Measurements from ENCODE around the gene FOXL3.

The FOXL3 gene

DNA sequence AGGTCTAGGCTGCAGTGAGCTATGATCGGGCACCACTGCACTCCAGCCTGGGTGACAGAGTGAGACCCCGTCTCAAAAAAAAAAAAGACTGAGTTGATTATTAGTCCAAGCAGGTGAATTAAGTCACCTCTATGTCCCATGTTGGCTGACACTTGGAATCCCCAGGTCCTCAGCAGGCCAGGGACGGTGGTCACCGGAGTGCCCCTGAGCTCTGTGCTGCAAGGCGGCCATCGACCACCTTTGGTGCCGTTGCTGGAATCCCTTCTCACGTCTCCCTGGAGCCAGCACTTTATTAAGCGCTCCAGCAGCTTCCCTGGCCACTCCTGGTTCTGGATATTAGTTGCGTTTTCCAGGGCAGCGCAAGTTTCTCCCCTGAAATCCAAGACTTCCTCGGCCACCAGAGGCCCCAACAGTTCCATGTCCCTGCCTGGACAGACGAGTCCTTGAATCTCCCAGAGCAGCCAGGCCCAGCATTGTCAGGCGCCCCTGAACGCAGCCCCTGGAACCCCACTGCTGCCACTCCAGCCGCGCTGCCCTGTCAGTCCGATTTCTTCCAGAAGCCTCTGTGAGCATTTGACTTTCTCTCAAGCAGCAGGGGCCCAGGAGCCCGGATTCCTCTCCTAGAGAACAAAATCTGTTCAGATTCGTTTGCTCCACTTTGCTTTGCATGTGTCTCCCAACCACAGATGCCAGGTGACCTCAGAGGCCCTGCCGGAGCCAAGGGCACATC lies 38.4 kb upstream of the FOXL3 start:
- TF ChIP-seq TCF12 (IDR thresholded peaks at IDR 0.05; ENCODE audit: low read depth) (no peak), CREB1 (IDR thresholded peaks at IDR 0.05; ENCODE audit: low read depth) (no peak), YY1 (IDR thresholded peaks at IDR 0.05; ENCODE audit: low read depth) (no peak), EGR1 (IDR thresholded peaks at IDR 0.05) (no peak), ZBTB7A (IDR thresholded peaks at IDR 0.05; ENCODE audit: low read depth) (no peak), EP300 (IDR thresholded peaks at IDR 0.05; ENCODE audit: borderline replicate concordance) (no peak), RAD21 (IDR thresholded peaks at IDR 0.05; ENCODE audit: low read depth) (no peak)

DNA sequence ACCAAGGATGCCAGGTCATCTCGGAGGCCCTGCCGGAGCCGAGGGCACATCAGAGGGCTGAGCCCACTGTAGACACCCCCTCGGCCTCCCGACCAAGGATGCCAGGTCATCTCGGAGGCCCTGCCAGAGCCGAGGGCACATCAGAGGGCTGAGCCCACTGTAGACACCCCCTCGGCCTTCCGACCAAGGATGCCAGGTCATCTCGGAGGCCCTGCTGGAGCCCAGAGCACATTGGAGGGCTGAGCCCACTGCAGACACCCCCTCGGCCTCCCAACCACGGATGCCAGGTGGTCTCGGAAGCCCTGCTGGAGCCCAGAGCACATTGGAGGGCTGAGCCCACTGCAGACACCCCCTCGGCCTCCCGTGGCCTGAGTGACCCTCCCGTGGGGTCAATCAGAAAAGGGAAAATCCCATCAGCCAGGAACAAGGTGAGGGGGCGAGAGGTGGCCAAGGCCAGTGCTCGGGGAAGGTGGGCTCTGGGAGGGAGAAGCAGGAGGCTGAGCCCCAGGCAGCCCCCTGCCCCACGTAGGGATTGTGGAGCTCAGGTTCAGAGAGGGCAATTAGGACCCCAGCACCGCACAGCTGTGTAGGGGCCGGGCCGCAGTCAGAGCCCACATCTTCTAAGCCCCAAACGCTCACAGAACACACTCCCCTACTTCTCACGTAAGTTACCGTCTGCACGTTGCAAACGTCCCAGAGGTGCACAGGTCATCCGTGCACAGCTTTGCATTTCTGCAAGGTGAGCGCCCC lies 37.6 kb upstream of the FOXL3 start:
- TF ChIP-seq FOXM1 (IDR thresholded peaks at IDR 0.05; ENCODE audit: borderline replicate concordance, low read depth) (no peak), EGR1 (IDR thresholded peaks at IDR 0.05) (no peak), TAF1 (IDR thresholded peaks at IDR 0.05; ENCODE audit: low read depth) (no peak)

DNA sequence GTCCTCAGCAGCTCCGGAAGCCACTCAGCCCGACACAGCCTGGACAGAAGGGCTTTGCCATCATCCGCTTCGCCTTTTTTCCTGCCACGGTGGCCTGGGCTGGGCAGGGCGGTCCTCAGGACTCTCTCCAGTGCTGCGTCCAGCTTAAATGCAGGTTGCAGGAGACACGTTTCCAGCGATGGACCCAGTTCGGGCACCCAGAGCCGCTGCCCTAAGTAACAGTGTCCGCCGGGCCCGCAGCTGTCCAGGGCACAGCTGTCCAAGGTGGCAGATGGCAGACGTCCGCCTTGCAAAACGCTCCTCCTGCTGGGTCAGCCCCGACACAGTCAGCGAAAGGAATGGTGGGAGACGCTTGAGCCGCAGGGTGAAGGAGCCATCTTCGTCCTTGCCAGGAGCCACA lies 37.0 kb upstream of the FOXL3 start:
- TF ChIP-seq, protein P1, sequence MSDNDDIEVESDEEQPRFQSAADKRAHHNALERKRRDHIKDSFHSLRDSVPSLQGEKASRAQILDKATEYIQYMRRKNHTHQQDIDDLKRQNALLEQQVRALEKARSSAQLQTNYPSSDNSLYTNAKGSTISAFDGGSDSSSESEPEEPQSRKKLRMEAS (IDR thresholded peaks at IDR 0.05): no peak
- TF ChIP-seq EP300 (IDR thresholded peaks at IDR 0.05; ENCODE audit: borderline replicate concordance) (no peak), EGR1 (IDR thresholded peaks at IDR 0.05) (no peak), TEAD4 (IDR thresholded peaks at IDR 0.05) (no peak), TAF1 (IDR thresholded peaks at IDR 0.05; ENCODE audit: low read depth) (no peak), FOXM1 (IDR thresholded peaks at IDR 0.05; ENCODE audit: borderline replicate concordance, low read depth) (no peak), NFIC (IDR thresholded peaks at IDR 0.05) (no peak), CEBPB (IDR thresholded peaks at IDR 0.05) (no peak), ZBTB7A (IDR thresholded peaks at IDR 0.05; ENCODE audit: low read depth) (no peak), CREB1 (IDR thresholded peaks at IDR 0.05; ENCODE audit: low read depth) (no peak), TCF12 (IDR thresholded peaks at IDR 0.05; ENCODE audit: low read depth) (no peak), YY1 (IDR thresholded peaks at IDR 0.05; ENCODE audit: low read depth) (no peak), RAD21 (IDR thresholded peaks at IDR 0.05; ENCODE audit: low read depth) (no peak)
- TF ChIP-seq, protein P2, sequence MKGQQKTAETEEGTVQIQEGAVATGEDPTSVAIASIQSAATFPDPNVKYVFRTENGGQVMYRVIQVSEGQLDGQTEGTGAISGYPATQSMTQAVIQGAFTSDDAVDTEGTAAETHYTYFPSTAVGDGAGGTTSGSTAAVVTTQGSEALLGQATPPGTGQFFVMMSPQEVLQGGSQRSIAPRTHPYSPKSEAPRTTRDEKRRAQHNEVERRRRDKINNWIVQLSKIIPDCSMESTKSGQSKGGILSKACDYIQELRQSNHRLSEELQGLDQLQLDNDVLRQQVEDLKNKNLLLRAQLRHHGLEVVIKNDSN (IDR thresholded peaks at IDR 0.05): no peak
- TF ChIP-seq, protein P3, sequence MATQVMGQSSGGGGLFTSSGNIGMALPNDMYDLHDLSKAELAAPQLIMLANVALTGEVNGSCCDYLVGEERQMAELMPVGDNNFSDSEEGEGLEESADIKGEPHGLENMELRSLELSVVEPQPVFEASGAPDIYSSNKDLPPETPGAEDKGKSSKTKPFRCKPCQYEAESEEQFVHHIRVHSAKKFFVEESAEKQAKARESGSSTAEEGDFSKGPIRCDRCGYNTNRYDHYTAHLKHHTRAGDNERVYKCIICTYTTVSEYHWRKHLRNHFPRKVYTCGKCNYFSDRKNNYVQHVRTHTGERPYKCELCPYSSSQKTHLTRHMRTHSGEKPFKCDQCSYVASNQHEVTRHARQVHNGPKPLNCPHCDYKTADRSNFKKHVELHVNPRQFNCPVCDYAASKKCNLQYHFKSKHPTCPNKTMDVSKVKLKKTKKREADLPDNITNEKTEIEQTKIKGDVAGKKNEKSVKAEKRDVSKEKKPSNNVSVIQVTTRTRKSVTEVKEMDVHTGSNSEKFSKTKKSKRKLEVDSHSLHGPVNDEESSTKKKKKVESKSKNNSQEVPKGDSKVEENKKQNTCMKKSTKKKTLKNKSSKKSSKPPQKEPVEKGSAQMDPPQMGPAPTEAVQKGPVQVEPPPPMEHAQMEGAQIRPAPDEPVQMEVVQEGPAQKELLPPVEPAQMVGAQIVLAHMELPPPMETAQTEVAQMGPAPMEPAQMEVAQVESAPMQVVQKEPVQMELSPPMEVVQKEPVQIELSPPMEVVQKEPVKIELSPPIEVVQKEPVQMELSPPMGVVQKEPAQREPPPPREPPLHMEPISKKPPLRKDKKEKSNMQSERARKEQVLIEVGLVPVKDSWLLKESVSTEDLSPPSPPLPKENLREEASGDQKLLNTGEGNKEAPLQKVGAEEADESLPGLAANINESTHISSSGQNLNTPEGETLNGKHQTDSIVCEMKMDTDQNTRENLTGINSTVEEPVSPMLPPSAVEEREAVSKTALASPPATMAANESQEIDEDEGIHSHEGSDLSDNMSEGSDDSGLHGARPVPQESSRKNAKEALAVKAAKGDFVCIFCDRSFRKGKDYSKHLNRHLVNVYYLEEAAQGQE (IDR thresholded peaks at IDR 0.05; ENCODE audit: low read depth): no peak

DNA sequence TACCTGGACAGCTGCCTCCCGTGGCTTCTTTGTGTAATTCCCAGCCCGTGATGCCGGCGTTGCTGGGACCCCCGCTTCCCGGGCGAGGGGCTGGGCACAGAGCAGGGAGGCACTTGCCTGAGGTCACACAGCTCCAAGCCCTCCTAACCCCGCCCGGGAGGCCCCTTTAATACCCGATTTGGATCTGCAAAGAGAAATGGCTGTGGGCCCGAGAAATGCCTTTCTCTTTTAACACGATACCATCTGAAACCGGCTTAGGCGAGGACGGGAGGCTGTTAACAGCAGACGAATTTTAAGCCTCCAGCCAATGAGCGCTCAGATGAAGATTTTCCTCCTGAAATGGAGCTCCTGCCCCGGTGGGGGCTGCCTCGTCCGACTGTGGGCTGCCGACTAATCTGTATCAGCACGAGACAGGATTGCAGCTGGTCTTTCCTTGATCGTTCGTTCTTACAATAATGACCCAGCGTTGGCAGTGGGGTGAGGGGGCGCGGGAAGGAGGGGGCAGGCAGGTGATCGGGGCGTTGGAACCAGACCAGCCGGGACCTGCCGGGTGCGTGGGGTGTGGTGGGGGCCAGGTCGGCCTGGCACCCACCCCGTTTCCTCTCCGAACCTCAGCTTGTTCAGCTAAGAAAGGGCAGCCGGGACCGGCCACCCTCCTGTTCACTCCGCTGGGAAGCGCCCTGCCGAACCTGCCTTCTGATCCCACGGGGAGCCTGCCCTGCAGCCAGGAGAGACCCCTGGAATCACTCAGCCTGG lies 36.2 kb upstream of the FOXL3 start:
- TF ChIP-seq RAD21 (IDR thresholded peaks at IDR 0.05; ENCODE audit: low read depth): no peak
- TF ChIP-seq EP300 (IDR thresholded peaks at IDR 0.05; ENCODE audit: borderline replicate concordance): no peak
- TF ChIP-seq EGR1 (IDR thresholded peaks at IDR 0.05): no peak
- TF ChIP-seq NFIC (IDR thresholded peaks at IDR 0.05): no peak
- TF ChIP-seq, protein P3 (IDR thresholded peaks at IDR 0.05; ENCODE audit: low read depth): no peak
- TF ChIP-seq TCF12 (IDR thresholded peaks at IDR 0.05; ENCODE audit: low read depth): no peak
- no peak for TF ChIP-seq FOXM1 (IDR thresholded peaks at IDR 0.05; ENCODE audit: borderline replicate concordance, low read depth)
- TF ChIP-seq, protein P2 (IDR thresholded peaks at IDR 0.05): no peak
- no peak for TF ChIP-seq CEBPB (IDR thresholded peaks at IDR 0.05)
- TF ChIP-seq YY1 (IDR thresholded peaks at IDR 0.05; ENCODE audit: low read depth): no peak
- TF ChIP-seq TAF1 (IDR thresholded peaks at IDR 0.05; ENCODE audit: low read depth): no peak
- TF ChIP-seq, protein P1 (IDR thresholded peaks at IDR 0.05): no peak
- TF ChIP-seq TEAD4 (IDR thresholded peaks at IDR 0.05): no peak
